GM12873 (cell line): ENCODE measurements around the gene AHSA1.

Experiments
- CTCF ChIP-seq: IDR thresholded peaks from 2 replicates; pipeline ENCODE4 v1.5.1; 2012; ENCODE audit warnings: low read depth, mild to moderate bottlenecking, moderate library complexity, low read length, control low read depth; ENCODE audit not compliant: insufficient read depth; ENCODE audit errors: missing control alignments

AHSA1 gene

GRCh38 chr14:77457522-77458248 lies at the start of gene AHSA1, which contains the start of gene VIPAS39:
Gene AHSA1 (plus strand): TSS chr14:77458093. CDS start chr14:77458190, 97 bp downstream.
Gene VIPAS39 (minus strand): TSS chr14:77457601. CDS start chr14:77454102, 3,499 bp downstream.
- no peak for TF ChIP-seq CTCF

- peak; percentile 51 for TF ChIP-seq CTCF
Measured at GRCh38 chr14:77409131-77409533, 48.8 kb upstream of the AHSA1 start.

- no peak for TF ChIP-seq CTCF
Measured at GRCh38 chr14:77416836-77417235, 41.1 kb upstream of the AHSA1 start.

- no peak for TF ChIP-seq CTCF
Measured at GRCh38 chr14:77421201-77421600, 36.7 kb upstream of the AHSA1 start.

GRCh38 chr14:77423423-77423822 lies 34.5 kb upstream of the AHSA1 start, which contains the start of gene NOXRED1:
Gene NOXRED1 (minus strand): TSS chr14:77423523. CDS start chr14:77422889, 634 bp downstream.
- no peak for TF ChIP-seq CTCF

- TF ChIP-seq CTCF, result no peak
Measured at GRCh38 chr14:77424862-77425261, 33.0 kb upstream of the AHSA1 start.

GRCh38 chr14:77426396-77426795 lies 31.5 kb upstream of the AHSA1 start:
- no peak for TF ChIP-seq CTCF
